ENCODE measurements around the gene KIF27. TPM values are rescaled to one million over a fixed set of nuclear protein-coding genes. Genes with fewer than 3 reads are reported as not detected.

The KIF27 gene
- total RNA-seq, 4 donors from 2014 or later, result 3.2 to 12.9 (median 5.5) TPM

- no peak overlapping the region for H3K4me3 ChIP-seq
- no peak for TF ChIP-seq POLR2A (IDR thresholded peaks at IDR 0.05)
- TF ChIP-seq CTCF (IDR thresholded peaks at IDR 0.05), result no peak
- no peak for TF ChIP-seq EP300 (IDR thresholded peaks at IDR 0.05)
- TF ChIP-seq POLR2AphosphoS5 (IDR thresholded peaks at IDR 0.05), result no peak
- no peak for DNase-seq (ENCODE audit: low spot score in 2 of 2)
- no peak overlapping the region for H3K27ac ChIP-seq
- no peaks in the 10 kb centered on the region for H3K27me3 ChIP-seq
- H3K36me3 ChIP-seq, result peaks cover 24% of the 10 kb centered on the region
- 71% methylated on average over 11 of the region's 11 CpGs for WGBS
- no peaks in the 10 kb centered on the region for H3K4me1 ChIP-seq
- H3K9me3 ChIP-seq, result no peaks in the 10 kb centered on the region
Observed at GRCh38 chr9:83965350-83966208, 44.3 kb upstream of the KIF27 start.

DNA sequence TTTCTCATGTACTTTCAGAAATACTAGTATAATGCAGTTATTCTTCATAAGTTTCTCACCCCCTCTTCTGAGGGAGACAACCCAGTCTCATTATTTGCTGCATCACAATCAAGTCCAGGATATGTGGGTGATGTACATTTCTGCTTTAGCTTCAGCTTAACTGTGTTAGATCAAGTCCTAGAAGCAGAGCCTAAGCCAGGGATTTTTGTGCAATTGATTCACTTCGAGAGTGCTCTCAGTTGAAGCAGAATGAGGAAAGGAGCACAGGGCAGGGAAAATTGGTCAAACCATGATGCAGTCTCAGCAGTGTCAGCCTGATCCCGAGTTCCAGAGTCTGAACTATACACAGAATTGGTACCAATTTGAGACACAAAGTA is 43.7 kb upstream of the KIF27 start:
- Histone ChIP-seq H3K27ac (no peak overlapping the region), H3K4me3 (no peak overlapping the region), H3K27me3 (no peaks in the 10 kb centered on the region), H3K36me3 (peaks cover 18% of the 10 kb centered on the region), H3K9me3 (no peaks in the 10 kb centered on the region), H3K4me1 (no peaks in the 10 kb centered on the region)
- 57% methylated on average over 2 of the region's 2 CpGs for WGBS
- DNase-seq (ENCODE audit: low spot score in 2 of 2), result no peak
- TF ChIP-seq CTCF (IDR thresholded peaks at IDR 0.05), result no peak
- TF ChIP-seq POLR2AphosphoS5 (IDR thresholded peaks at IDR 0.05), result no peak
- no peak for TF ChIP-seq EP300 (IDR thresholded peaks at IDR 0.05)
- no peak for TF ChIP-seq POLR2A (IDR thresholded peaks at IDR 0.05)

DNA sequence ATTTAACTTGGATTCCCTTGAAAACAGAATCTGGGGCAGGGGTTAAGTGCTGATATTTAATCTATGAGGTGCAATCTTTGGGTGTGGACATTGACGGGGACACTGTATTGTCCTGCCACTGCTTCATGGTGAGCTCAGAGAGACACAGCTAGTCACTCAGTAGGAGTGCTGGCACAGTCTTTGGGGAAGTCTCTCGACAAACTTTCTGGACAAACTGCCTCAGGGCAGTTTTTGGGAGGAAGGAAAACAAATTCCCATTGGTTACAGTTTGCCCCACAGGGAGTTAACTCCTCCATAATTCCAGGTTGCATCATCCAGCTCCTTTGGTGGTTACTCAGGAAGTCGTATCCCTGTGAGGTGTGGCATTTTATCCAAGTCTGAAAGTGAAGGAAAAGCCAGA is 40.9 kb upstream of the KIF27 start:
- Histone ChIP-seq H3K36me3 (no peaks in the 10 kb centered on the region), H3K4me1 (no peaks in the 10 kb centered on the region), H3K4me3 (no peak overlapping the region), H3K27me3 (no peaks in the 10 kb centered on the region), H3K9me3 (no peaks in the 10 kb centered on the region), H3K27ac (no peak overlapping the region)
- TF ChIP-seq POLR2AphosphoS5 (IDR thresholded peaks at IDR 0.05) (no peak), POLR2A (IDR thresholded peaks at IDR 0.05) (no peak), EP300 (IDR thresholded peaks at IDR 0.05) (no peak), CTCF (IDR thresholded peaks at IDR 0.05) (no peak)
- DNase-seq (ENCODE audit: low spot score in 2 of 2), result no peak
- WGBS, result 30% methylated on average over 3 of the region's 3 CpGs

GRCh38 chr9:83960991-83961390 is 39.8 kb upstream of the KIF27 start:
- H3K27ac ChIP-seq, result no peak overlapping the region
- no peaks in the 10 kb centered on the region for H3K9me3 ChIP-seq
- no peak overlapping the region for H3K4me3 ChIP-seq
- no peaks in the 10 kb centered on the region for H3K4me1 ChIP-seq
- no peaks in the 10 kb centered on the region for H3K27me3 ChIP-seq
- no peaks in the 10 kb centered on the region for H3K36me3 ChIP-seq
- TF ChIP-seq POLR2AphosphoS5 (IDR thresholded peaks at IDR 0.05), result no peak
- TF ChIP-seq EP300 (IDR thresholded peaks at IDR 0.05), result no peak
- TF ChIP-seq CTCF (IDR thresholded peaks at IDR 0.05), result no peak
- no peak for TF ChIP-seq POLR2A (IDR thresholded peaks at IDR 0.05)
- DNase-seq (ENCODE audit: low spot score in 2 of 2), result no peak
- WGBS, result 91% methylated on average over 5 of the region's 5 CpGs

GRCh38 chr9:83959061-83959460 is 37.8 kb upstream of the KIF27 start:
- Histone ChIP-seq H3K9me3 (no peaks in the 10 kb centered on the region), H3K4me1 (peaks cover 8% of the 10 kb centered on the region), H3K27ac (no peak overlapping the region), H3K4me3 (no peak overlapping the region), H3K36me3 (no peaks in the 10 kb centered on the region), H3K27me3 (no peaks in the 10 kb centered on the region)
- 69% methylated on average over 4 of the region's 4 CpGs for WGBS
- no peak for DNase-seq (ENCODE audit: low spot score in 2 of 2)
- TF ChIP-seq POLR2AphosphoS5 (IDR thresholded peaks at IDR 0.05), result no peak
- no peak for TF ChIP-seq EP300 (IDR thresholded peaks at IDR 0.05)

DNA sequence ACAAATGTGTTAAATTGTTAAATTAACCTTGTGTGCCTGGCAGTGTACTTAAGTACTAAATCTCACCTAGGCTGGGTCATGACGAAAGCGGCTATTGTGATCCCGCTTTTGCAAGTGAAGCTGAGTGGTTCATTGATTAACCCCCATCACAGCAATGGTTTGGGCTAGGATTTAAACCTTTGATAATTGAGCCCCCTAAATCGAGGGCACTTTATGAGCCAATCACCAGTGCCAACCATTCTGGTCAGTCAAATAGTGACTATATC is 35.9 kb upstream of the KIF27 start:
- Histone ChIP-seq H3K27me3 (no peaks in the 10 kb centered on the region), H3K27ac (peak overlapping the region; percentile 90), H3K9me3 (no peaks in the 10 kb centered on the region), H3K4me3 (peak overlapping the region; percentile 78), H3K36me3 (peaks cover 4% of the 10 kb centered on the region), H3K4me1 (peaks cover 8% of the 10 kb centered on the region)
- 57% methylated on average over 4 of the region's 4 CpGs for WGBS
- no peak for TF ChIP-seq POLR2AphosphoS5 (IDR thresholded peaks at IDR 0.05)
- TF ChIP-seq EP300 (IDR thresholded peaks at IDR 0.05), result no peak
- TF ChIP-seq POLR2A (IDR thresholded peaks at IDR 0.05), result no peak
- TF ChIP-seq CTCF (IDR thresholded peaks at IDR 0.05), result no peak
- DNase-seq (ENCODE audit: low spot score in 2 of 2), result no peak

Measured in suprapubic skin (tissue), 4 donors.